ENCODE measurements around the gene G3BP1. TPM values are rescaled to one million over a fixed set of nuclear protein-coding genes. Genes with fewer than 3 reads are reported as not detected.
"Not testable (repeated sequence)": the region's sequence is repeated elsewhere in the genome, so short reads cannot be mapped to it uniquely, and the experiment has no call there.

The G3BP1 gene
- total and polyA plus RNA-seq, 2 of the 13 experiments (the other 11 are each of a cell fraction or from before 2014, with no cell fraction given): 36.7 to 320 TPM

DNA sequence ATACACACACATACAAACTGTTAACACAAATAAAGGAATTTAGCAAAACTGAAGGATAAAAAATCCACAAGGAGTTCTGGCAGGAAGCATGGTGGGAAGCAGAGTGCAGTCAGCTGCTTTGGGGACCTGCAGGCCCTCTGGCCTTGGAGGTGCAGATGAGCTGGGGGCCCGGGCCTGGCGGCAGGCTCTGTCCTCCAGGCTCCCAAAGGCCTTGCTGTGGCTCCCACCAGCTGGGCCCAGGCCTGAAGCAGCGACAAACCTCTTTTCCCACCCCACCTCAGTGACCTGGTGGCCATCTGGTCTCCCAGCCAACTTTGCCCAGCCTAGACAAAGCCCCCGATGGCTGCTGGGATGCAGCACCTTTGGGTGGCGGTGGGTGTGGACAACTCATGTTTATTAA lies 85.1 kb downstream of the G3BP1 start:
- Histone ChIP-seq H3K4me1 (ENCODE audit: insufficient read depth, low read length) (no peaks in the 10 kb centered on the region), H4K20me1 (ENCODE audit: insufficient read depth, low read length) (no peaks in the 10 kb centered on the region), H3K79me2 (ENCODE audit: insufficient read depth, low read length) (no peaks in the 10 kb centered on the region), H3K27ac (ENCODE audit: extremely low read length, insufficient read depth, low read length) (no peak overlapping the region), H3K27me3 (ENCODE audit: control insufficient read depth in 1 of 2, insufficient read depth in 2 of 2, low read length in 2 of 2) (no peaks in the 10 kb centered on the region), H3K9me3 (ENCODE audit: low read length) (no peaks in the 10 kb centered on the region), H3K4me2 (ENCODE audit: low read depth, low read length) (no peak overlapping the region), H3K9ac (ENCODE audit: insufficient read depth, low read depth, low read length) (no peak overlapping the region), H2AFZ (ENCODE audit: low read length) (no peak overlapping the region), H3K36me3 (replicated peaks in 1 of 2; ENCODE audit: control insufficient read depth in 1 of 2, insufficient read depth in 2 of 2, low read length in 2 of 2) (no peaks in the 10 kb centered on the region), H3K4me3 (replicated peaks in 1 of 3; ENCODE audit: insufficient read depth in 1 of 3, low read depth in 2 of 3, low read length in 3 of 3) (no peak overlapping the region)
- in situ Hi-C loops (cut with HindIII; ENCODE audit: extremely low pct_ligation_motif_present, low pct_unique_long_range_greater_than_20kb) (no loop called here), intact Hi-C loops (cut with micrococcal nuclease; ENCODE audit: unreplicated experiment) (no loop called here)
- FAIRE-seq (no peak), ATAC-seq (no peak), DNase-seq (ENCODE audit: low spot score) (no peak)
- no TSS peak for BruUV-seq (replicated peaks)
- TF ChIP-seq ZFP62 (CRISPR knock-in tag; IDR thresholded peaks at IDR 0.05) (no peak), ZNF660 (CRISPR knock-in tag; IDR thresholded peaks at IDR 0.05; ENCODE audit: borderline replicate concordance, low read depth) (no peak), JDP2 (CRISPR knock-in tag; IDR thresholded peaks at IDR 0.05; ENCODE audit: borderline replicate concordance) (no peak), PITX1 (CRISPR knock-in tag; IDR thresholded peaks at IDR 0.05) (no peak), CCDC6 (CRISPR knock-in tag; IDR thresholded peaks at IDR 0.05) (no peak), ZNF562 (CRISPR knock-in tag; IDR thresholded peaks at IDR 0.05; ENCODE audit: borderline replicate concordance) (no peak)
- TF ChIP-seq, protein P1, sequence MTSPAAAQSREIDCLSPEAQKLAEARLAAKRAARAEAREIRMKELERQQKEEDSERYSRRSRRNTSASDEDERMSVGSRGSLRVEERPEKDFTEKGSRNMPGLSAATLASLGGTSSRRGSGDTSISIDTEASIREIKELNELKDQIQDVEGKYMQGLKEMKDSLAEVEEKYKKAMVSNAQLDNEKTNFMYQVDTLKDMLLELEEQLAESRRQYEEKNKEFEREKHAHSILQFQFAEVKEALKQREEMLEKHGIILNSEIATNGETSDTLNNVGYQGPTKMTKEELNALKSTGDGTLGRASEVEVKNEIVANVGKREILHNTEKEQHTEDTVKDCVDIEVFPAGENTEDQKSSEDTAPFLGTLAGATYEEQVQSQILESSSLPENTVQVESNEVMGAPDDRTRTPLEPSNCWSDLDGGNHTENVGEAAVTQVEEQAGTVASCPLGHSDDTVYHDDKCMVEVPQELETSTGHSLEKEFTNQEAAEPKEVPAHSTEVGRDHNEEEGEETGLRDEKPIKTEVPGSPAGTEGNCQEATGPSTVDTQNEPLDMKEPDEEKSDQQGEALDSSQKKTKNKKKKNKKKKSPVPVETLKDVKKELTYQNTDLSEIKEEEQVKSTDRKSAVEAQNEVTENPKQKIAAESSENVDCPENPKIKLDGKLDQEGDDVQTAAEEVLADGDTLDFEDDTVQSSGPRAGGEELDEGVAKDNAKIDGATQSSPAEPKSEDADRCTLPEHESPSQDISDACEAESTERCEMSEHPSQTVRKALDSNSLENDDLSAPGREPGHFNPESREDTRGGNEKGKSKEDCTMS (CRISPR knock-in tag; conservative IDR thresholded peaks at IDR 0.05): no peak
- TF ChIP-seq, protein P2, sequence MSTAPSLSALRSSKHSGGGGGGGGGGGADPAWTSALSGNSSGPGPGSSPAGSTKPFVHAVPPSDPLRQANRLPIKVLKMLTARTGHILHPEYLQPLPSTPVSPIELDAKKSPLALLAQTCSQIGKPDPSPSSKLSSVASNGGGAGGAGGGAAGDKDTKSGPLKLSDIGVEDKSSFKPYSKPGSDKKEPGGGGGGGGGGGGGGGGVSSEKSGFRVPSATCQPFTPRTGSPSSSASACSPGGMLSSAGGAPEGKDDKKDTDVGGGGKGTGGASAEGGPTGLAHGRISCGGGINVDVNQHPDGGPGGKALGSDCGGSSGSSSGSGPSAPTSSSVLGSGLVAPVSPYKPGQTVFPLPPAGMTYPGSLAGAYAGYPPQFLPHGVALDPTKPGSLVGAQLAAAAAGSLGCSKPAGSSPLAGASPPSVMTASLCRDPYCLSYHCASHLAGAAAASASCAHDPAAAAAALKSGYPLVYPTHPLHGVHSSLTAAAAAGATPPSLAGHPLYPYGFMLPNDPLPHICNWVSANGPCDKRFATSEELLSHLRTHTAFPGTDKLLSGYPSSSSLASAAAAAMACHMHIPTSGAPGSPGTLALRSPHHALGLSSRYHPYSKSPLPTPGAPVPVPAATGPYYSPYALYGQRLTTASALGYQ (CRISPR knock-in tag; IDR thresholded peaks at IDR 0.05): no peak
- ChIA-PET POLR2A (no interaction called here), CTCF (ENCODE audit: low intra/inter-chr PET ratio, low total read pairs) (no interaction called here)
- WGBS (ENCODE audit: low lambda C conversion rate): 15% methylated on average over 2 of the region's 5 CpGs

DNA sequence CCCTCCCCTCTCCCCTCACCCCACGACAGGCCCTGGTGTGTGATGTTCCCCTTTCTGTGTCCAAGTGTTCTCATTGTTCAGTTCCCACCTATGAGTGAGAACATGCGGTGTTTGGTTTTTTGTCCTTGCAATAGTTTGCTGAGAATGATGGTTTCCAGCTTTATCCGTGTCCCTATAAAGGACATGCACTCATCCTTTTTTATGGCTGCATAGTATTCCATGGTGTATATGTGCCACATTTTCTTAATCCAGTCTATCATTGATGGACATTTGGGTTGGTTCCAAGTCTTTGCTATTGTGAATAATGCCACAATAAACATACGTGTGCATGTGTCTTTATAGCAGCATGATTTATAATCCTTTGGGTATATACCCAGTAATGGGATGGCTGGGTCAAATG lies 89.1 kb downstream of the G3BP1 start:
- H3K4me2 ChIP-seq (ENCODE audit: low read depth, low read length); H3K27me3 ChIP-seq (ENCODE audit: control insufficient read depth in 1 of 2, insufficient read depth in 2 of 2, low read length in 2 of 2); CTCF ChIA-PET (ENCODE audit: low intra/inter-chr PET ratio, low total read pairs); ATAC-seq; H3K9ac ChIP-seq (ENCODE audit: insufficient read depth, low read depth, low read length); BruUV-seq (replicated peaks); FAIRE-seq; in situ Hi-C loops (cut with HindIII; ENCODE audit: extremely low pct_ligation_motif_present, low pct_unique_long_range_greater_than_20kb); H3K79me2 ChIP-seq (ENCODE audit: insufficient read depth, low read length); H4K20me1 ChIP-seq (ENCODE audit: insufficient read depth, low read length); H3K4me1 ChIP-seq (ENCODE audit: insufficient read depth, low read length); H2AFZ ChIP-seq (ENCODE audit: low read length); intact Hi-C loops (cut with micrococcal nuclease; ENCODE audit: unreplicated experiment); H3K9me3 ChIP-seq (ENCODE audit: low read length); POLR2A ChIA-PET; H3K27ac ChIP-seq (ENCODE audit: extremely low read length, insufficient read depth, low read length); H3K4me3 ChIP-seq (replicated peaks in 1 of 3; ENCODE audit: insufficient read depth in 1 of 3, low read depth in 2 of 3, low read length in 3 of 3); DNase-seq (ENCODE audit: low spot score); H3K36me3 ChIP-seq (replicated peaks in 1 of 2; ENCODE audit: control insufficient read depth in 1 of 2, insufficient read depth in 2 of 2, low read length in 2 of 2): not testable (repeated sequence)
- 36% methylated on average over 3 of the region's 4 CpGs for WGBS (ENCODE audit: low lambda C conversion rate)

All from HepG2 (cell line).